RWPE2 (cell line): ENCODE measurements around the gene MED9.

Experiments used
- ATAC-seq: fragments of 200-7000 bp; cut with Tn5 transposase; 3 replicates; pipeline ENCODE4 v1.9.1; 2021; ENCODE audit warnings: low read depth
- DNase-seq: peaks from one replicate; pipeline ENCODE4 v3.0.0-alpha.2; 2020; ENCODE audit warnings: low spot score
- H3K27ac ChIP-seq: fragments of 450-650 bp; 2 replicates; pipeline ENCODE4 v1.5.1; 2017; ENCODE audit warnings: mild to moderate bottlenecking; ENCODE audit not compliant: poor library complexity, severe bottlenecking
- H3K27me3 ChIP-seq: fragments of 250-450 bp; sonication (Bioruptor Pico); 2 replicates; pipeline ENCODE4 v1.5.1; 2021; ENCODE audit warnings: mild to moderate bottlenecking, moderate library complexity; ENCODE audit not compliant: insufficient read depth, poor library complexity, severe bottlenecking
- H3K36me3 ChIP-seq: fragments of 250-450 bp; sonication (Bioruptor Pico); 2 replicates; pipeline ENCODE4 v1.5.1; 2020; ENCODE audit warnings: low read depth, mild to moderate bottlenecking, moderate library complexity
- H3K4me1 ChIP-seq: fragments of 250-450 bp; sonication (Bioruptor Pico); 2 replicates; pipeline ENCODE4 v1.5.1; 2021; ENCODE audit warnings: mild to moderate bottlenecking, moderate library complexity; ENCODE audit not compliant: insufficient read depth, poor library complexity, severe bottlenecking
- H3K4me3 ChIP-seq: fragments of 250-450 bp; sonication (Bioruptor Pico); 2 replicates; pipeline ENCODE4 v1.5.1; 2021; ENCODE audit warnings: mild to moderate bottlenecking, moderate library complexity; ENCODE audit not compliant: severe bottlenecking
- H3K9me3 ChIP-seq: fragments of 250-450 bp; sonication (Bioruptor Pico); 2 replicates; pipeline ENCODE4 v1.5.1; 2021; ENCODE audit warnings: mild to moderate bottlenecking, moderate library complexity; ENCODE audit not compliant: severe bottlenecking
- TF ChIP-seq, protein P1 (sequence below): fragments of 450-650 bp; IDR thresholded peaks from one replicate; pipeline ENCODE4 v1.5.1; 2017; ENCODE audit warnings: mild to moderate bottlenecking, moderate library complexity; ENCODE audit not compliant: poor library complexity, severe bottlenecking

The MED9 gene

DNA sequence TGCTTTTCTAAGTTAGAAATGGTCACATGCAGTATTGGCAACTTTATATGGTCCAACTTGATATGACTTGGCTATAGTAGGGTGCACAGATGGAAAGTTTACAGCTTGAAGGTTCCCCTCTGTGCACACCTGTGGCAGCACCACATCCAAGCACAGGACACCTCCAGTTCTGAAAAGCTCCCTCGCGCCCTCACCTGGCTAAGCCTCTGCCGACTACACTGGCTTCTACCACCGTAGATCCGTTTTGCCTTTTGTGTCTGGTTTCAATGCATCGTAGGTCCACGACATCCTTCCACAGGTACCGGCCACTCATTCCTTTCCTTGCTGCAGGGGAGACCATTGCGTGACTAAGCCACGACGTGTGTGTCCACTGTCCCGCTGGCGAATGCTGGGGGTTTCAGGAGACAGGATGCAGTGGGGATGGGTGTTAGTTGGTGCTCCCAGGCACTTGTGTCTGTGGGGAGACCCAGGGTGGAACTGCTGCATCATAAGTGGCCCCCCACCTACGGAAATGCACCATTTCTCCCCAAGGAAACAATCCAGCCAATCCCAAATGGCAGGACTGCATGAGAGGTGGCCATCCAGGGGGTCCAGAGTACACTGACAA lies 24.3 kb downstream of the MED9 start:
- no peaks in the 10 kb centered on the region for H3K9me3 ChIP-seq
- DNase-seq (peak; percentile 34), ATAC-seq (no peak)
- H3K36me3 ChIP-seq, result no peaks in the 10 kb centered on the region
- H3K4me3 ChIP-seq, result no peak overlapping the region
- peaks cover under 1% of the 10 kb centered on the region for H3K27me3 ChIP-seq
- H3K4me1 ChIP-seq, result peaks cover 4% of the 10 kb centered on the region
- TF ChIP-seq, protein P1, sequence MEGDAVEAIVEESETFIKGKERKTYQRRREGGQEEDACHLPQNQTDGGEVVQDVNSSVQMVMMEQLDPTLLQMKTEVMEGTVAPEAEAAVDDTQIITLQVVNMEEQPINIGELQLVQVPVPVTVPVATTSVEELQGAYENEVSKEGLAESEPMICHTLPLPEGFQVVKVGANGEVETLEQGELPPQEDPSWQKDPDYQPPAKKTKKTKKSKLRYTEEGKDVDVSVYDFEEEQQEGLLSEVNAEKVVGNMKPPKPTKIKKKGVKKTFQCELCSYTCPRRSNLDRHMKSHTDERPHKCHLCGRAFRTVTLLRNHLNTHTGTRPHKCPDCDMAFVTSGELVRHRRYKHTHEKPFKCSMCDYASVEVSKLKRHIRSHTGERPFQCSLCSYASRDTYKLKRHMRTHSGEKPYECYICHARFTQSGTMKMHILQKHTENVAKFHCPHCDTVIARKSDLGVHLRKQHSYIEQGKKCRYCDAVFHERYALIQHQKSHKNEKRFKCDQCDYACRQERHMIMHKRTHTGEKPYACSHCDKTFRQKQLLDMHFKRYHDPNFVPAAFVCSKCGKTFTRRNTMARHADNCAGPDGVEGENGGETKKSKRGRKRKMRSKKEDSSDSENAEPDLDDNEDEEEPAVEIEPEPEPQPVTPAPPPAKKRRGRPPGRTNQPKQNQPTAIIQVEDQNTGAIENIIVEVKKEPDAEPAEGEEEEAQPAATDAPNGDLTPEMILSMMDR, result no peak
- H3K27ac ChIP-seq, result no peak overlapping the region

DNA sequence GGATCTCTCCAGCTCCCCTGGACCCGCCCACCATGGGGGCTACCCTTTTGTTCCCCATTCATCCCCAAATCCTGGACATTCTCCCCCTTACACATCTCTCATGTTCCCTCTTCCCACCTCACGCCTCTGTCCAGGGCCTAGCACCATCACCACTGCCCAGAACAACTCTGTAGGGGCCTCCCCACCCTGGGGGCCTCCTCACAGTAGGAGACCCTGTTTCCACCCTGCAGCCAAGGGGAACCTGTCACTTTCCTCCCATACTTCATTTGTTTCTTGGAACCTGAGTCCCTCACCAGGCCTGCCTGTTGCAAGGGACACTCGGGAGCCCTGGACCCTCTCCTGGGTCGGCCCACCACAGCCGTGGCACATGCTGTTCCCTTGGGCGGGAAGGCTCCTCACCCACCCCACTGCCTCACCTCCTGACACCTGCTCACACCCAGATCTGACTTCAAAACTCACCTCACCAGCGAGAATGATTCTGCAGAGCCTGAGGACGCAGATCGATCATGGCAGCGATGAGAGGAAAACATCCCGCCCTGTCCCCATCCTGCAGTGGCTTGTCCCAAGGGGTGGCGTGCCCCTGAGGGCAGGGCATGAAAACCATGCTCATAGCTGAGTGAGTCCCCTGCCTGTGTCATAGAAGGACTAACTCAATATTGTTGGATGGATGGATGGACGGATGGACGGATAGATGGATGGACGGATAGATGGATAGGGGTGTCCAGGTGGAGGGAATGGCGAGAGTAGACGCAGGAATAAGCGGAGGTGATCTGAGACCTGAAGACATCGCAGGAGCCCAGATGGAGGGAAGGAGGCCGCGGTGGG lies 26.2 kb downstream of the MED9 start:
- ATAC-seq, result no peak
- Histone ChIP-seq H3K27me3 (no peaks in the 10 kb centered on the region), H3K9me3 (no peaks in the 10 kb centered on the region), H3K4me3 (no peak overlapping the region), H3K27ac (no peak overlapping the region), H3K36me3 (no peaks in the 10 kb centered on the region), H3K4me1 (no peaks in the 10 kb centered on the region)
- TF ChIP-seq, protein P1, result no peak
- DNase-seq, result peak; percentile 32

DNA sequence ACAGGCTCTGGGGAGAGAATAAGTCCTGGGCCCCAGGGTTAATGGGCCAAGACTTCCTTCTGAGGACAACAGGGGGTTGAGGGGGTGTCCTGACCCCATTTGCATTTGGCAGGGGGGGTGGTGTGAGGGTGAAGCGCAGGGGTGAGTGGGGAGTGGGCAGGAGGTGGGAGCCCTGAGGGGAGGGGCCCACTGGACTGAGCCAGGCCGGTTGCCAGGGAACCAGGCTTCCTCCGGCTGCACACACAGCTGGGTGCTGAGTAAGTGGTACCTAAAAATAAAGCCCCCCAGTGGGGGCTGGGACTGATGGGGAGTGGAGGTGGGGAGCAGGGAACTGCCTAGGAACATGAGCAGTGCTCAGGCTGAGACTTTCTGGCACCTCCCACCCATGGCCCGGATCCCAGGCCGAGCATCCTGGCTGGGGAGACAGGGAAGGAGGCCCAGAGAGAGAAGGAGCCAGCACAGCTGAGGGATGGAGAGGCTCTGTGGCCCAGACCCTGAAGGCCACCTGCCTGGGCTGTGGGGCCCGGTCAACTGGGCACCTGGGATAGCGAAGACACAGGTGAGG lies 26.8 kb downstream of the MED9 start:
- Histone ChIP-seq H3K4me3 (no peak overlapping the region), H3K27me3 (no peaks in the 10 kb centered on the region), H3K4me1 (no peaks in the 10 kb centered on the region), H3K27ac (no peak overlapping the region), H3K9me3 (no peaks in the 10 kb centered on the region), H3K36me3 (no peaks in the 10 kb centered on the region)
- TF ChIP-seq, protein P1, result no peak
- DNase-seq (peak; percentile 57), ATAC-seq (no peak)

DNA sequence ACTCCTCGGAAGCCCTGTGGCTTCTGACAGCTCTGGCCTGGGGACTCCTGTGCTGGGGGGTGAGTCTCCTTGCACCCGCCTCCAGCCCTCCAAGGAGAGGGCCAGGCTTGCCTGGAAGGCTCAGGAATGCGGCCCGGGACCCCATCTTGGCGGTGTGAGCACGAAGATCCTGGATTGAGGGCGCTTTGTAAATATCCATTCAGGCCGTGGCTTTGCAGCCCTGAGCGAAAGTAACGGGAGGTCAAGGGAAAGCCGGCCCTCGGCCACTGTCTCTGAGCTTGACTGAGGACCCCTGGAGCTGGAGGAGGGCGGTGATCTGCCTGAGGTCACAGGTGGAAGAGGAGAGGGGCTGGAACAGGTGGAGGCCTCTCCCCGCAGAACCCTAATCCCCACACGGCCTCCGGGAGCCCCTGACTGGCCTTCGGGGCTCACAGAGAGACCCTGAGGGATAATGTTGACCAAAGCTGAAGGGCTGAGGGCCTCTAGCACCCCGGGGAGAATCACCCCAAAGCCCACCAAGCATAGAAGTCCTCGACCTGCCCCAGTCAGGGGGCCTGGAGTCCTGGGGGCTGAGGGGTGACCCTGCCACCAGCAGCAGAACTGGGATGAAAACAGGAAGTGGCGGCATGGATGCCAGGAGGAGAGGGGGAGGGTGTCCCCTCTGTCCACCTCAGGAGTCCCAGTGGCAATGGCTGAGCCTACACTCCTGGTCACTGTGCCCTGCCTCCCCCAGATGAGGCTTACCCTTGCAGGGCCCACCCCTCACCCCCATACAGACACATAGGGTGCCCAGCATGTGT lies 27.7 kb downstream of the MED9 start:
- no peaks in the 10 kb centered on the region for H3K9me3 ChIP-seq
- no peak for ATAC-seq
- peak; percentile 46 for DNase-seq
- no peak overlapping the region for H3K4me3 ChIP-seq
- no peaks in the 10 kb centered on the region for H3K36me3 ChIP-seq
- no peaks in the 10 kb centered on the region for H3K27me3 ChIP-seq
- no peaks in the 10 kb centered on the region for H3K4me1 ChIP-seq
- no peak overlapping the region for H3K27ac ChIP-seq
- TF ChIP-seq, protein P1, result no peak
